T-helper 2 cell (primary cell): ENCODE results near the gene FAM53B.

Source experiments
- DNase-seq, 5 experiments: peaks; one replicate each; pipeline versions ENCODE4 v3.0.0 to v3.0.0-alpha.2; 2012 to 2022

FAM53B gene

GRCh38 chr10:124607693-124608092 is 136.5 kb downstream of the FAM53B start:
- DNase-seq: no peak

- DNase-seq: no peak
These were observed 137.4 kb downstream of the FAM53B start for GRCh38 chr10:124606822-124607221.

GRCh38 chr10:124605856-124606812 is 138.0 kb downstream of the FAM53B start:
- no peak for DNase-seq

GRCh38 chr10:124605481-124605855 is 138.7 kb downstream of the FAM53B start:
- no peak for DNase-seq

GRCh38 chr10:124605001-124605370 is 139.2 kb downstream of the FAM53B start:
- DNase-seq: no peak

GRCh38 chr10:124604214-124605000 is 139.8 kb downstream of the FAM53B start:
- DNase-seq: no peak

- no peak for DNase-seq
These were observed 140.6 kb downstream of the FAM53B start for GRCh38 chr10:124603376-124604213.

- no peak for DNase-seq
These were observed 141.4 kb downstream of the FAM53B start for GRCh38 chr10:124602646-124603365.

- DNase-seq: no peak
These were observed 142.0 kb downstream of the FAM53B start for GRCh38 chr10:124602121-124602561.

- DNase-seq: no peak
These were observed 142.6 kb downstream of the FAM53B start for GRCh38 chr10:124601431-124602120.

- DNase-seq: no peak
These were observed 143.2 kb downstream of the FAM53B start for GRCh38 chr10:124601016-124601415.

- no peak for DNase-seq
These were observed 143.9 kb downstream of the FAM53B start for GRCh38 chr10:124600051-124600880.

- DNase-seq: no peak
These were observed 144.6 kb downstream of the FAM53B start for GRCh38 chr10:124599588-124600050.

- no peak for DNase-seq
These were observed 145.2 kb downstream of the FAM53B start for GRCh38 chr10:124598773-124599587.

- DNase-seq: no peak
These were observed 146.0 kb downstream of the FAM53B start for GRCh38 chr10:124598196-124598595.

GRCh38 chr10:124597846-124598165 is 146.4 kb downstream of the FAM53B start:
- no peak for DNase-seq

GRCh38 chr10:124596962-124597845 is 147.0 kb downstream of the FAM53B start:
- DNase-seq: no peak

- no peak for DNase-seq
These were observed 147.9 kb downstream of the FAM53B start for GRCh38 chr10:124596116-124596785.
